ENCODE measurements around the gene RBM28.

GRCh38 chr7:128373606-128374005 is 29.9 kb upstream of the RBM28 start:
- no peak for TF ChIP-seq CTCF (IDR thresholded peaks at IDR 0.05)
- TF ChIP-seq POLR2A (IDR thresholded peaks at IDR 0.05), result no peak
